GM12874 (cell line): ENCODE results near the gene SEMA3F.

ENCODE experiments used
- CTCF ChIP-seq: IDR thresholded peaks from 2 replicates; pipeline ENCODE4 v1.5.1; 2011; ENCODE audit warnings: low read depth, mild to moderate bottlenecking, control low read depth, low read length, moderate library complexity; ENCODE audit not compliant: insufficient read depth

The SEMA3F gene

GRCh38 chr3:50125541-50126286, 29.4 kb upstream of the SEMA3F start:
- TF ChIP-seq CTCF: no peak

GRCh38 chr3:50126287-50127211, 28.6 kb upstream of the SEMA3F start:
- TF ChIP-seq CTCF: no peak

GRCh38 chr3:50127251-50127691, 27.9 kb upstream of the SEMA3F start:
- TF ChIP-seq CTCF: no peak

GRCh38 chr3:50128001-50128400, 27.1 kb upstream of the SEMA3F start:
- TF ChIP-seq CTCF: no peak

- no peak for TF ChIP-seq CTCF
Observed at GRCh38 chr3:50130436-50130835, 24.7 kb upstream of the SEMA3F start.

- no peak for TF ChIP-seq CTCF
Observed at GRCh38 chr3:50132421-50133282, 22.5 kb upstream of the SEMA3F start.

GRCh38 chr3:50133283-50133615, 21.9 kb upstream of the SEMA3F start:
- TF ChIP-seq CTCF: no peak
